Mucosa of stomach (tissue), 1 donor: ENCODE results near the gene PC.
A peak's percentile ranks its signal among the peaks of the same experiment; 100 is the strongest.

Experiments
- H3K27me3 ChIP-seq: one replicate; pipeline ENCODE4 v1.7.0; 2013; ENCODE audit warnings: mild to moderate bottlenecking, low read length; ENCODE audit not compliant: control insufficient read depth, insufficient read depth
- H3K36me3 ChIP-seq: one replicate; pipeline ENCODE4 v1.7.0; 2013; ENCODE audit warnings: low read length; ENCODE audit not compliant: control insufficient read depth, insufficient read depth
- H3K4me1 ChIP-seq: one replicate; pipeline ENCODE4 v1.7.0; 2013; ENCODE audit warnings: mild to moderate bottlenecking, low read length; ENCODE audit not compliant: control insufficient read depth, insufficient read depth
- H3K4me3 ChIP-seq: one replicate; pipeline ENCODE4 v1.7.0; 2013; ENCODE audit warnings: low read length
- H3K9ac ChIP-seq: one replicate; pipeline ENCODE4 v1.7.0; 2013; ENCODE audit warnings: mild to moderate bottlenecking, low read length, moderate library complexity
- H3K9me3 ChIP-seq: one replicate; pipeline ENCODE4 v1.7.0; 2013; ENCODE audit warnings: mild to moderate bottlenecking, low read length, moderate library complexity; ENCODE audit not compliant: control insufficient read depth
- donor health status: Pancreatic carcinoma.

PC gene

GRCh38 chr11:66857234-66857926 lies 100.8 kb downstream of the PC start:
- Histone ChIP-seq H3K4me1 (peaks cover 10% of the 10 kb centered on the region), H3K9me3 (no peaks in the 10 kb centered on the region), H3K27me3 (no peaks in the 10 kb centered on the region), H3K4me3 (no peak overlapping the region), H3K9ac (no peak overlapping the region), H3K36me3 (no peaks in the 10 kb centered on the region)

GRCh38 chr11:66856496-66857233 lies 101.5 kb downstream of the PC start, which contains the start of gene LRFN4:
TSS of gene LRFN4 (plus strand) at chr11:66857064. CDS start at chr11:66857745, 681 bp downstream.
- H3K4me3 ChIP-seq = peak within 1 kb of the TSS; percentile 89
- H3K36me3 ChIP-seq = no peaks in the 10 kb centered on the region
- H3K4me1 ChIP-seq = peaks cover 10% of the 10 kb centered on the region
- H3K27me3 ChIP-seq = no peaks in the 10 kb centered on the region
- peak within 1 kb of the TSS; percentile 96 for H3K9ac ChIP-seq
- H3K9me3 ChIP-seq = no peaks in the 10 kb centered on the region

GRCh38 chr11:66855574-66856495 lies 102.3 kb downstream of the PC start:
- Histone ChIP-seq H3K9me3 (no peaks in the 10 kb centered on the region), H3K27me3 (no peaks in the 10 kb centered on the region), H3K4me3 (peak overlapping the region; percentile 89), H3K4me1 (peaks cover 10% of the 10 kb centered on the region), H3K36me3 (no peaks in the 10 kb centered on the region), H3K9ac (peak overlapping the region; percentile 96)

GRCh38 chr11:66854729-66855211 lies 103.4 kb downstream of the PC start:
- H3K36me3 ChIP-seq = no peaks in the 10 kb centered on the region
- no peak overlapping the region for H3K4me3 ChIP-seq
- H3K9ac ChIP-seq = no peak overlapping the region
- no peaks in the 10 kb centered on the region for H3K9me3 ChIP-seq
- H3K4me1 ChIP-seq = peaks cover 10% of the 10 kb centered on the region
- H3K27me3 ChIP-seq = no peaks in the 10 kb centered on the region

- no peaks in the 10 kb centered on the region for H3K36me3 ChIP-seq
- no peak overlapping the region for H3K4me3 ChIP-seq
- H3K9ac ChIP-seq = no peak overlapping the region
- H3K27me3 ChIP-seq = no peaks in the 10 kb centered on the region
- H3K9me3 ChIP-seq = no peaks in the 10 kb centered on the region
- H3K4me1 ChIP-seq = peaks cover 6% of the 10 kb centered on the region
Observed at GRCh38 chr11:66854231-66854661, 103.9 kb downstream of the PC start.

- Histone ChIP-seq H3K27me3 (no peaks in the 10 kb centered on the region), H3K36me3 (no peaks in the 10 kb centered on the region), H3K9me3 (no peaks in the 10 kb centered on the region), H3K9ac (no peak overlapping the region), H3K4me3 (no peak overlapping the region), H3K4me1 (peaks cover 6% of the 10 kb centered on the region)
Observed at GRCh38 chr11:66853242-66854229, 104.6 kb downstream of the PC start.

- no peaks in the 10 kb centered on the region for H3K27me3 ChIP-seq
- no peaks in the 10 kb centered on the region for H3K9me3 ChIP-seq
- peaks cover 6% of the 10 kb centered on the region for H3K4me1 ChIP-seq
- no peak overlapping the region for H3K9ac ChIP-seq
- H3K36me3 ChIP-seq = no peaks in the 10 kb centered on the region
- H3K4me3 ChIP-seq = no peak overlapping the region
Observed at GRCh38 chr11:66852466-66853241, 105.5 kb downstream of the PC start.

- Histone ChIP-seq H3K4me3 (no peak overlapping the region), H3K36me3 (no peaks in the 10 kb centered on the region), H3K4me1 (peaks cover 6% of the 10 kb centered on the region), H3K9ac (no peak overlapping the region), H3K9me3 (no peaks in the 10 kb centered on the region), H3K27me3 (no peaks in the 10 kb centered on the region)
Observed at GRCh38 chr11:66851698-66852465, 106.3 kb downstream of the PC start.

- H3K9me3 ChIP-seq = no peaks in the 10 kb centered on the region
- peaks cover 6% of the 10 kb centered on the region for H3K4me1 ChIP-seq
- H3K27me3 ChIP-seq = no peaks in the 10 kb centered on the region
- H3K4me3 ChIP-seq = no peak overlapping the region
- H3K36me3 ChIP-seq = no peaks in the 10 kb centered on the region
- H3K9ac ChIP-seq = no peak overlapping the region
Observed at GRCh38 chr11:66851239-66851596, 107.0 kb downstream of the PC start.

- Histone ChIP-seq H3K4me3 (no peak overlapping the region), H3K36me3 (peaks cover 2% of the 10 kb centered on the region), H3K9me3 (no peaks in the 10 kb centered on the region), H3K27me3 (no peaks in the 10 kb centered on the region), H3K4me1 (peaks cover 4% of the 10 kb centered on the region), H3K9ac (no peak overlapping the region)
Observed at GRCh38 chr11:66850588-66851238, 107.5 kb downstream of the PC start.
